ENCODE results near the gene SYNM. TPM values are rescaled to one million over a fixed set of nuclear protein-coding genes. Genes with fewer than 3 reads are reported as not detected.
A peak's percentile ranks its signal among the peaks of the same experiment; 100 is the strongest.

The SYNM gene
- total RNA-seq, 1 experiment from 2014 or later = 1.9 TPM

GRCh38 chr15:99118258-99118632, 13.4 kb downstream of the SYNM start:
- Histone ChIP-seq H4K8ac (replicated peaks; ENCODE audit: insufficient read length, low read depth, low read length) (no peak overlapping the region), H3K23me2 (ENCODE audit: insufficient read length, low read depth, low read length, poor library complexity, severe bottlenecking) (no peaks in the 10 kb centered on the region), H3K79me2 (ENCODE audit: insufficient read depth, low read length) (no peaks in the 10 kb centered on the region), H3K4ac (ENCODE audit: low read depth, low read length) (no peak overlapping the region), H3K14ac (ENCODE audit: insufficient read depth, low read length) (no peak overlapping the region), H2AFZ (ENCODE audit: low read length) (no peak overlapping the region), H3K27me3 (ENCODE audit: insufficient read depth, low read length) (no peaks in the 10 kb centered on the region; the same call in 1 of the 2 replicates), H3K79me1 (ENCODE audit: insufficient read depth, low read depth, low read length, poor library complexity, severe bottlenecking) (no peaks in the 10 kb centered on the region), H2BK12ac (ENCODE audit: insufficient read length, low read depth, low read length) (no peak overlapping the region), H3K9ac (ENCODE audit: extremely low read depth, insufficient read length, low read length) (no peak overlapping the region), H2BK20ac (ENCODE audit: low read depth, low read length, poor library complexity, severe bottlenecking) (no peak overlapping the region), H3K56ac (ENCODE audit: insufficient read length, low read depth, low read length) (no peak overlapping the region), H3K4me1 (ENCODE audit: insufficient read depth, low read length) (no peaks in the 10 kb centered on the region), H4K5ac (ENCODE audit: insufficient read length, low read depth, low read length) (no peak overlapping the region), H3K27ac (ENCODE audit: insufficient read length, low read depth, low read length) (no peak overlapping the region), H3K18ac (ENCODE audit: insufficient read length, low read depth, low read length) (no peak overlapping the region), H2BK15ac (ENCODE audit: low read depth, low read length) (no peak overlapping the region), H2AK5ac (ENCODE audit: insufficient read length, low read length) (no peak overlapping the region), H2BK5ac (ENCODE audit: insufficient read length, low read length) (no peak overlapping the region), H3T11ph (ENCODE audit: low read length) (no peak overlapping the region), H3K23ac (ENCODE audit: insufficient read length, low read depth, low read length) (no peak overlapping the region), H4K20me1 (ENCODE audit: control insufficient read depth, insufficient read depth, insufficient read length) (no peaks in the 10 kb centered on the region), H4K91ac (ENCODE audit: insufficient read length, low read depth, low read length) (no peak overlapping the region), H3K4me2 (ENCODE audit: insufficient read depth, insufficient read length, low read length) (no peak overlapping the region), H2BK120ac (ENCODE audit: low read depth, low read length, poor library complexity, severe bottlenecking) (no peak overlapping the region), H3K9me3 (ENCODE audit: control insufficient read depth, low read depth, low read length) (no peaks in the 10 kb centered on the region)
- H3K27ac Mint-ChIP-seq = peak overlapping the region in 1 of 3 experiments; percentile 90; a peak in 1 of 7 replicates
- H3K4me3 Mint-ChIP-seq = no peak overlapping the region
- WGBS (ENCODE audit: extremely low coverage, insufficient read length, low lambda C conversion rate) = no CpG with 5 or more reads among the region's 7 CpGs
- H3K27me3 Mint-ChIP-seq (ENCODE audit: low read depth) = no peaks in the 10 kb centered on the region; the same call in 1 of the 2 replicates
- H3K36me3 Mint-ChIP-seq (ENCODE audit: insufficient read depth in 1 of 3, low read depth in 3 of 3) = peaks cover 0 to 10% (median 7%) of the 10 kb centered on the region in 3 experiments; a peak in 5 of 7 replicates
- no peak for TF ChIP-seq CTCF (conservative IDR thresholded peaks at IDR 0.05)
- H3K9me3 Mint-ChIP-seq = no peaks in the 10 kb centered on the region
- no peak for DNase-seq
- H3K4me1 Mint-ChIP-seq = peaks cover 12% of the 10 kb centered on the region in 2 experiments

All from H9 (cell line).